ENCODE measurements around the gene SLC25A23. TPM values are rescaled to one million over a fixed set of nuclear protein-coding genes. Genes with fewer than 3 reads are reported as not detected.

SLC25A23 gene
- total and polyA plus RNA-seq, 11 donors, result 64.4 to 208 (median 114) TPM

DNA sequence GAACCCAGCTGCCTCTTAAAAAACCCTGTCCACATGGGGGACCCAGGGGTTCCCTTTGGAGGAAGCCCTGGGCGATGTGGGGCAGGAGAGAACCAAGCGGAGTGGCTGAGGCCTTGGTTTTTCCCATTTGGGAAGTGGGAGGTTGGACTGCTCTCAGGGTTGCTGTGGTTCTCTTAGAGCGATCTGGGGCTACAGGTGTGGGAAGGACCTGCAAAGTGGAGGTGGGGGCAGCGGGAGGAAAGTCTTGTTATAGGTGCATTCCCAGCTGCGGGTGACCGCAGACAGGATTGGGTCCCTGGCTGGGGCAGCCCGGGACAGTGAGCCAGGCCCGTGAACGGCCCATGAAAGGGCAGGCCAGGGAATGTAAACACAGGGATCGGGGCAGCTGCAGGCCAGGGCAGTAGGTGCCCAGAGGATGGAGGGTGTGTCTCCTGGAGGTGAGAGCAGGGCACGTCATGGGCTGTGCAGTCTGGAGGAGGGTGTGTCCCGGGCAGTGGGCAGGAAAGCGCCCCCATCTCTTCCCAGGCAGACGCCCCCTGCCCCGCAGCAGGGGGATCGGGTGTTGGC lies 814 bp downstream of the SLC25A23 start:
- 39 to 47% (median 40%) methylated on average over 16 of the region's 16 CpGs for WGBS, 4 donors
- Histone ChIP-seq H3K9me3 (peaks cover 0 to 15% (median 7%) of the 10 kb centered on the region in 12 donors), H3K4me1 (peaks cover 0 to 26% (median 8%) of the 10 kb centered on the region in 12 donors), H3K27ac (peak overlapping the region in 10 of 12 donors; percentile 24 to 91 (median 72)), H3K4me3 (peak overlapping the region; percentile 32 to 89 (median 78)), H3K27me3 (peaks cover 4 to 13% (median 6%) of the 10 kb centered on the region in 9 donors), H3K36me3 (peaks cover 2 to 24% (median 12%) of the 10 kb centered on the region in 9 donors)
- no peak for TF ChIP-seq POLR2A (IDR thresholded peaks at IDR 0.05)
- TF ChIP-seq, protein P1, sequence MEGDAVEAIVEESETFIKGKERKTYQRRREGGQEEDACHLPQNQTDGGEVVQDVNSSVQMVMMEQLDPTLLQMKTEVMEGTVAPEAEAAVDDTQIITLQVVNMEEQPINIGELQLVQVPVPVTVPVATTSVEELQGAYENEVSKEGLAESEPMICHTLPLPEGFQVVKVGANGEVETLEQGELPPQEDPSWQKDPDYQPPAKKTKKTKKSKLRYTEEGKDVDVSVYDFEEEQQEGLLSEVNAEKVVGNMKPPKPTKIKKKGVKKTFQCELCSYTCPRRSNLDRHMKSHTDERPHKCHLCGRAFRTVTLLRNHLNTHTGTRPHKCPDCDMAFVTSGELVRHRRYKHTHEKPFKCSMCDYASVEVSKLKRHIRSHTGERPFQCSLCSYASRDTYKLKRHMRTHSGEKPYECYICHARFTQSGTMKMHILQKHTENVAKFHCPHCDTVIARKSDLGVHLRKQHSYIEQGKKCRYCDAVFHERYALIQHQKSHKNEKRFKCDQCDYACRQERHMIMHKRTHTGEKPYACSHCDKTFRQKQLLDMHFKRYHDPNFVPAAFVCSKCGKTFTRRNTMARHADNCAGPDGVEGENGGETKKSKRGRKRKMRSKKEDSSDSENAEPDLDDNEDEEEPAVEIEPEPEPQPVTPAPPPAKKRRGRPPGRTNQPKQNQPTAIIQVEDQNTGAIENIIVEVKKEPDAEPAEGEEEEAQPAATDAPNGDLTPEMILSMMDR (IDR thresholded peaks at IDR 0.05), result no peak
- DNase-seq, result peak in 1 of 5 donors; percentile 36
- ATAC-seq, result no peak
- intact Hi-C loops (cut with DNase I), result no loop called here

DNA sequence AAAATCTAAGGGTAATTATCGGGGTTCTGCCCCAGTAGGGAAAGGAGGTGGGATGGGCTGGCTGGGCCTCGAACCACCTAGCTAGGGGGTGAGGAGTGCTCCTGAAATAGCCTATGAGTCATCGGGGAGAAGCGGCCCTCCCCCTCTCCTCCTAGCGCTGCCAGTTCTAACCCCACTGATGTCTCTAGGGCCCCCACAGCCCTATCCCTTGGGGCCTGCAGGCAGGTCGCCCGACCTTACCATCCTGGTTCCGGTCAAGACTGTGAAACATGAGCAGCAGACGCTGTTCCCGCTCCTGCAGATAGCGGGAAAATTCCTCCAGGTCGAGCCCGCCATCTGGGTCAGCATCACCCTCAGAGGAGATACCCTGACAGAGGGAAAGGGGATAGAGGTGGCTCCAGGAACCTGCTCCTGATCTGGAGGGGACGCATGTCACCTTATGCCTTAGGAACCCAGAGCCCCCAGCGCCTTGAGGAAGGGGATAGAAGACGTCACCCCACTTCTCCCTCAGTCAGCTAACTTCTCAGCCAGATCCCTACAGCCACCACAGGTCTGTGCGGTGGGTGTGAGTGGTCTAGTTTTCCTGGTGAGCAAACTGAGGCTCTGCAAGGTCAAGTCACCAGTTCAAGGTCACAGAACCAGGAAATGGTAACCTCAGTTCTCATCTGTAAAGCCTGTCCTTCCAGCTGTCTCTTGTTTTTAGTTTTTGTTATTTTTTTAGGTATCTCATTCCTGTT lies 1.5 kb downstream of the SLC25A23 start:
- Histone ChIP-seq H3K4me1 (peaks cover 0 to 26% (median 8%) of the 10 kb centered on the region in 12 donors), H3K27me3 (peaks cover 0 to 7% (median 0%) of the 10 kb centered on the region in 9 donors), H3K27ac (peak overlapping the region in 2 of 12 donors; percentile 75 to 84), H3K9me3 (peaks cover 0 to 21% (median 9%) of the 10 kb centered on the region in 12 donors), H3K4me3 (peak overlapping the region in 9 of 12 donors; percentile 69 to 89 (median 77)), H3K36me3 (peaks cover 3 to 29% (median 16%) of the 10 kb centered on the region in 9 donors)
- DNase-seq (no peak), ATAC-seq (no peak)
- 75 to 83% (median 79%) methylated on average over 15 to 17 of the region's 17 CpGs for WGBS, 4 donors
- intact Hi-C loops (cut with DNase I), result no loop called here
- TF ChIP-seq, protein P1 (IDR thresholded peaks at IDR 0.05), result no peak
- no peak for TF ChIP-seq POLR2A (IDR thresholded peaks at IDR 0.05)

DNA sequence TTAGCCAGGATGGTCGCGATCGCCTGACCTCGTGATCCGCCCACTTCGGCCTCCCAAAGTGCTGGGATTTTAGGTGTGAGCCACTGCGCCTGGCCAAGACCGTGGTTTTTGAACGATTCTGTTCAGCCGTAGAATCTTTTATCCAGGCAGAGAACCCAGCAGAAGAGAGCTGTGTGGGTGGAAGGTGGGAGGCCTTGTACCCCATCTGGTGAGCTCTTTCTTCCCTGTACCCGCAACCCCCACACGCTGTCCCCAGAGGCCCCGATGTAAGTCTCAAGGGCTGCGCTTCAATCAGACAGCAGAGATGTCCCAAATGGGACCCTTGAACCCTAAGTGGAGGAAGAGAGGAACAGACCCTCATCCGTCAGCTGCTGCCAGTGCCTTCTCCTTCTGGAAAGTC lies 3.7 kb downstream of the SLC25A23 start:
- Histone ChIP-seq H3K4me1 (peaks cover 0 to 26% (median 8%) of the 10 kb centered on the region in 12 donors), H3K36me3 (peaks cover 3 to 41% (median 36%) of the 10 kb centered on the region in 9 donors), H3K9me3 (peaks cover 0 to 21% (median 9%) of the 10 kb centered on the region in 12 donors), H3K27me3 (peaks cover 0 to 3% (median 0%) of the 10 kb centered on the region in 9 donors), H3K27ac (no peak overlapping the region), H3K4me3 (no peak overlapping the region)
- no peak for ATAC-seq
- no peak for DNase-seq
- intact Hi-C loops (cut with DNase I), result no loop called here
- no peak for TF ChIP-seq POLR2A (IDR thresholded peaks at IDR 0.05)
- TF ChIP-seq, protein P1 (IDR thresholded peaks at IDR 0.05), result no peak
- WGBS, 4 donors, result 88 to 99% (median 96%) methylated on average over 11 to 15 of the region's 15 CpGs

DNA sequence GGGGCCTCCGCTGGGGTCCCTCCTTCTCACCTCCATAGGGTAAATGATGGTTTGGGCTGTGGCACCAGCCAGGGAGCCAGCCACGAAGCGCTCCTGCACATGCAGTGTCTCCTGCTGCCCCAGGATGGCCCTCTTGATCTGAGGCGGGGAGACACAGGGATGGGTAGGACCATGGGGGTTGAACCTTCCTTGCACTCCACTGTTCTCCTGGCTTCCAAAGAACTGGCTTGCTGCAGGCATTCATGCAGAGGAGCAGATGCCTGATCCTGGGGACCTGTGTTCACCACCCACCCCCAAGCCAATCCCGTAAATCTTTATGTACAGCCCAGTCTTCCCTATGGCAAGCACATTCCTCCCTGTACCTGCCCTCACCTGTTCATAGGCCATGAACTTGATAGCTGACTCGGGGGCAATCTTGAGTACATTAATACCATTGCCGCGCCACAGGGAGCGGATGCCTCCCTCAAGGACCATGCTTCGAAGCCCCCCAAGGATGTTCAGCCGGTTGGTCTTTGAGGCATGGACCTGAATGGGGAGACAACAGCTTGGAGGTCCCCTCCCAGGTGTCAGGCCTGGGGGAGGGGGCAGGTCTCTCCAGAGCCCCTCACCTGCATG lies 5.5 kb downstream of the SLC25A23 start:
- 96 to 99% (median 98%) methylated on average over 10 to 11 of the region's 11 CpGs for WGBS, 4 donors
- DNase-seq, result no peak
- Histone ChIP-seq H3K4me3 (no peak overlapping the region), H3K36me3 (peaks cover 3 to 47% (median 36%) of the 10 kb centered on the region in 9 donors), H3K27me3 (no peaks in the 10 kb centered on the region), H3K4me1 (peaks cover 0 to 13% (median 4%) of the 10 kb centered on the region in 12 donors), H3K27ac (no peak overlapping the region), H3K9me3 (peaks cover 0 to 21% (median 9%) of the 10 kb centered on the region in 12 donors)
- ATAC-seq, result no peak
- TF ChIP-seq, protein P1 (IDR thresholded peaks at IDR 0.05), result no peak
- no peak for TF ChIP-seq POLR2A (IDR thresholded peaks at IDR 0.05)
- intact Hi-C loops (cut with DNase I), result no loop called here

Measured in heart left ventricle (tissue), 16 donors.